Measurements from ENCODE around the gene PZP. TPM values are rescaled to one million over a fixed set of nuclear protein-coding genes. Genes with fewer than 3 reads are reported as not detected.
A peak's percentile ranks its signal among the peaks of the same experiment; 100 is the strongest.

Gene PZP
- total RNA-seq, 1 donor from 2014 or later, result 0.07 TPM

- no peak for DNase-seq (ENCODE audit: extremely low spot score, unreplicated experiment)
- Mint-ChIP-seq H3K27ac (no peak overlapping the region), H3K27me3 (peaks cover 8% of the 10 kb centered on the region), H3K4me1 (ENCODE audit: unreplicated experiment) (no peaks in the 10 kb centered on the region), H3K4me3 (no peak overlapping the region), H3K36me3 (peaks cover 3% of the 10 kb centered on the region), H3K9me3 (no peaks in the 10 kb centered on the region)
- TF ChIP-seq CTCF (conservative IDR thresholded peaks at IDR 0.05), result no peak
These were observed 83.7 kb downstream of the PZP start for GRCh38 chr12:9124383-9125031.

- H3K9me3 Mint-ChIP-seq, result no peaks in the 10 kb centered on the region
- H3K27me3 Mint-ChIP-seq, result peaks cover 8% of the 10 kb centered on the region
- TF ChIP-seq CTCF (conservative IDR thresholded peaks at IDR 0.05), result no peak
- peaks cover 2% of the 10 kb centered on the region for H3K36me3 Mint-ChIP-seq
- H3K4me1 Mint-ChIP-seq (ENCODE audit: unreplicated experiment), result no peaks in the 10 kb centered on the region
- H3K27ac Mint-ChIP-seq, result no peak overlapping the region
- DNase-seq (ENCODE audit: extremely low spot score, unreplicated experiment), result no peak
- no peak overlapping the region for H3K4me3 Mint-ChIP-seq
These were observed 84.3 kb downstream of the PZP start for GRCh38 chr12:9123781-9124382.

GRCh38 chr12:9122091-9122609, 86.0 kb downstream of the PZP start:
- no peaks in the 10 kb centered on the region for H3K9me3 Mint-ChIP-seq
- no peaks in the 10 kb centered on the region for H3K36me3 Mint-ChIP-seq
- TF ChIP-seq CTCF (conservative IDR thresholded peaks at IDR 0.05), result no peak
- DNase-seq (ENCODE audit: extremely low spot score, unreplicated experiment), result no peak
- no peak overlapping the region for H3K4me3 Mint-ChIP-seq
- H3K4me1 Mint-ChIP-seq (ENCODE audit: unreplicated experiment), result no peaks in the 10 kb centered on the region
- H3K27me3 Mint-ChIP-seq, result peaks cover 11% of the 10 kb centered on the region
- H3K27ac Mint-ChIP-seq, result peak overlapping the region; percentile 17

- Mint-ChIP-seq H3K27ac (no peak overlapping the region), H3K36me3 (no peaks in the 10 kb centered on the region), H3K4me1 (ENCODE audit: unreplicated experiment) (peaks cover 5% of the 10 kb centered on the region), H3K4me3 (no peak overlapping the region), H3K9me3 (no peaks in the 10 kb centered on the region), H3K27me3 (peaks cover 11% of the 10 kb centered on the region)
- DNase-seq (ENCODE audit: extremely low spot score, unreplicated experiment), result no peak
- TF ChIP-seq CTCF (conservative IDR thresholded peaks at IDR 0.05), result no peak
These were observed 87.6 kb downstream of the PZP start for GRCh38 chr12:9120487-9121184.

GRCh38 chr12:9118158-9118557, 90.0 kb downstream of the PZP start:
- Mint-ChIP-seq H3K27ac (no peak overlapping the region), H3K9me3 (no peaks in the 10 kb centered on the region), H3K36me3 (peaks cover 1% of the 10 kb centered on the region)

More at GRCh38 chr12:9118158-9118557, 90.0 kb downstream of the PZP start:
- peaks cover 5% of the 10 kb centered on the region for H3K4me1 Mint-ChIP-seq (ENCODE audit: unreplicated experiment)
- H3K27me3 Mint-ChIP-seq, result peaks cover 11% of the 10 kb centered on the region
- H3K4me3 Mint-ChIP-seq, result no peak overlapping the region
- no peak for DNase-seq (ENCODE audit: extremely low spot score, unreplicated experiment)
- no peak for TF ChIP-seq CTCF (conservative IDR thresholded peaks at IDR 0.05)

Data from type B pancreatic cell (in vitro differentiated cells).